Right lobe of liver (tissue), 4 donors: ENCODE results near the gene TDRD12.

ENCODE experiments used
- POLR2A ChIP-seq: fragments of 450-650 bp; IDR thresholded peaks from one replicate; pipeline ENCODE4 v1.6.1; 2017; ENCODE audit warnings: antibody characterized with exemption, mild to moderate bottlenecking
- TF ChIP-seq, protein P1 (sequence below), 4 donors: fragments of 200-600 bp in 3 of 4; fragments of 450-650 bp in 1 of 4; IDR thresholded peaks; one replicate each; pipeline versions ENCODE4 v1.5.1 to v1.8.0; 2016 to 2022; ENCODE audit warnings: antibody characterized with exemption in 4 of 4, mild to moderate bottlenecking in 2 of 4
- donor health status: DM: no; HTN: no; CAD: no.
- donor health status: DM: no; HTN: no; CAD: no.
- donor health status: DM: no; HTN: yes; CAD: no.

DNA sequence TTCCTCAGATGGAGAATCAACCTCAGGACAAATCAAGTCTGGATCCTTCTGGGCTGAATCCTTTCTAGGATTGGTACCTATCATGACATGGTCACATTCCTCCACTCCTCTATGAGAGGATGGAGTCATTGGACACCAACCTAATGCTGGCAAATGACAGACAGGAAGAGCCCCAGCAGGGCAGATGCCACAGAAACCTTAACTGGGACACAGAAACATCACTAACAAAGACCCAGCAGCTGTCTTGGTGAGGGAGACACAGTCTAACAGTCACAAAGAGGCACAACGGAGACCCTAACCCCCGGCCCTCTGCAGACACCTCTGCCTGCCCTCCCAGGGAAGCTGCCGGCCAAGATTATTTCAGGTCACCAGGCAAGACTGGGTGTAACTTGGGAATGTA lies 46.7 kb upstream of the TDRD12 start:
- TF ChIP-seq, protein P1, sequence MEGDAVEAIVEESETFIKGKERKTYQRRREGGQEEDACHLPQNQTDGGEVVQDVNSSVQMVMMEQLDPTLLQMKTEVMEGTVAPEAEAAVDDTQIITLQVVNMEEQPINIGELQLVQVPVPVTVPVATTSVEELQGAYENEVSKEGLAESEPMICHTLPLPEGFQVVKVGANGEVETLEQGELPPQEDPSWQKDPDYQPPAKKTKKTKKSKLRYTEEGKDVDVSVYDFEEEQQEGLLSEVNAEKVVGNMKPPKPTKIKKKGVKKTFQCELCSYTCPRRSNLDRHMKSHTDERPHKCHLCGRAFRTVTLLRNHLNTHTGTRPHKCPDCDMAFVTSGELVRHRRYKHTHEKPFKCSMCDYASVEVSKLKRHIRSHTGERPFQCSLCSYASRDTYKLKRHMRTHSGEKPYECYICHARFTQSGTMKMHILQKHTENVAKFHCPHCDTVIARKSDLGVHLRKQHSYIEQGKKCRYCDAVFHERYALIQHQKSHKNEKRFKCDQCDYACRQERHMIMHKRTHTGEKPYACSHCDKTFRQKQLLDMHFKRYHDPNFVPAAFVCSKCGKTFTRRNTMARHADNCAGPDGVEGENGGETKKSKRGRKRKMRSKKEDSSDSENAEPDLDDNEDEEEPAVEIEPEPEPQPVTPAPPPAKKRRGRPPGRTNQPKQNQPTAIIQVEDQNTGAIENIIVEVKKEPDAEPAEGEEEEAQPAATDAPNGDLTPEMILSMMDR (IDR thresholded peaks at IDR 0.05): no peak
- no peak for TF ChIP-seq POLR2A
